Measurements from ENCODE around the gene GLMN. TPM values are rescaled to one million over a fixed set of nuclear protein-coding genes. Genes with fewer than 3 reads are reported as not detected.
A peak's percentile ranks its signal among the peaks of the same experiment; 100 is the strongest.
"Not testable (repeated sequence)": the region's sequence is repeated elsewhere in the genome, so short reads cannot be mapped to it uniquely, and the experiment has no call there.

GLMN gene
- total RNA-seq, 1 donor from 2014 or later = 5.8 TPM

- DNase-seq (ENCODE audit: low read depth) = no peak
- no peak overlapping the region for H3K4me3 ChIP-seq (ENCODE audit: low read depth, low read length)
- no peaks in the 10 kb centered on the region for H3K27me3 ChIP-seq (ENCODE audit: control insufficient read depth, insufficient read depth, low read length)
- no peaks in the 10 kb centered on the region for H3K36me3 ChIP-seq (ENCODE audit: control insufficient read depth, insufficient read depth, low read length)
- TF ChIP-seq CTCF (IDR thresholded peaks at IDR 0.05; ENCODE audit: insufficient read depth, low read length, poor library complexity, severe bottlenecking) = no peak
These were observed 21.6 kb downstream of the GLMN start for GRCh38 chr1:92277105-92277723.

GRCh38 chr1:92276082-92276481 lies 22.7 kb downstream of the GLMN start:
- Histone ChIP-seq H3K27me3 (ENCODE audit: control insufficient read depth, insufficient read depth, low read length) (no peaks in the 10 kb centered on the region), H3K4me3 (ENCODE audit: low read depth, low read length) (no peak overlapping the region), H3K36me3 (ENCODE audit: control insufficient read depth, insufficient read depth, low read length) (no peaks in the 10 kb centered on the region)
- no peak for TF ChIP-seq CTCF (IDR thresholded peaks at IDR 0.05; ENCODE audit: insufficient read depth, low read length, poor library complexity, severe bottlenecking)
- DNase-seq (ENCODE audit: low read depth) = no peak

GRCh38 chr1:92274939-92275338 lies 23.8 kb downstream of the GLMN start:
- peak; percentile 18 for DNase-seq (ENCODE audit: low read depth)
- Histone ChIP-seq H3K4me3 (ENCODE audit: low read depth, low read length) (no peak overlapping the region), H3K36me3 (ENCODE audit: control insufficient read depth, insufficient read depth, low read length) (no peaks in the 10 kb centered on the region), H3K27me3 (ENCODE audit: control insufficient read depth, insufficient read depth, low read length) (no peaks in the 10 kb centered on the region)
- no peak for TF ChIP-seq CTCF (IDR thresholded peaks at IDR 0.05; ENCODE audit: insufficient read depth, low read length, poor library complexity, severe bottlenecking)

- TF ChIP-seq CTCF (IDR thresholded peaks at IDR 0.05; ENCODE audit: insufficient read depth, low read length, poor library complexity, severe bottlenecking) = no peak
- no peaks in the 10 kb centered on the region for H3K36me3 ChIP-seq (ENCODE audit: control insufficient read depth, insufficient read depth, low read length)
- H3K4me3 ChIP-seq (ENCODE audit: low read depth, low read length) = no peak overlapping the region
- no peak for DNase-seq (ENCODE audit: low read depth)
- no peaks in the 10 kb centered on the region for H3K27me3 ChIP-seq (ENCODE audit: control insufficient read depth, insufficient read depth, low read length)
These were observed 25.7 kb downstream of the GLMN start for GRCh38 chr1:92273039-92273438.

- no peaks in the 10 kb centered on the region for H3K36me3 ChIP-seq (ENCODE audit: control insufficient read depth, insufficient read depth, low read length)
- no peak for DNase-seq (ENCODE audit: low read depth)
- no peaks in the 10 kb centered on the region for H3K27me3 ChIP-seq (ENCODE audit: control insufficient read depth, insufficient read depth, low read length)
- no peak for TF ChIP-seq CTCF (IDR thresholded peaks at IDR 0.05; ENCODE audit: insufficient read depth, low read length, poor library complexity, severe bottlenecking)
- H3K4me3 ChIP-seq (ENCODE audit: low read depth, low read length) = no peak overlapping the region
These were observed 36.3 kb downstream of the GLMN start for GRCh38 chr1:92262516-92262915.

GRCh38 chr1:92259350-92259749 lies 39.4 kb downstream of the GLMN start:
- no peaks in the 10 kb centered on the region for H3K36me3 ChIP-seq (ENCODE audit: control insufficient read depth, insufficient read depth, low read length)
- no peak for TF ChIP-seq CTCF (IDR thresholded peaks at IDR 0.05; ENCODE audit: insufficient read depth, low read length, poor library complexity, severe bottlenecking)
- H3K4me3 ChIP-seq (ENCODE audit: low read depth, low read length) = no peak overlapping the region
- no peaks in the 10 kb centered on the region for H3K27me3 ChIP-seq (ENCODE audit: control insufficient read depth, insufficient read depth, low read length)
- no peak for DNase-seq (ENCODE audit: low read depth)

GRCh38 chr1:92254714-92255113 lies 44.1 kb downstream of the GLMN start:
- H3K36me3 ChIP-seq (ENCODE audit: control insufficient read depth, insufficient read depth, low read length); DNase-seq (ENCODE audit: low read depth); H3K27me3 ChIP-seq (ENCODE audit: control insufficient read depth, insufficient read depth, low read length); H3K4me3 ChIP-seq (ENCODE audit: low read depth, low read length): not testable (repeated sequence)
